ENCODE results near the gene ALMS1.
"Not testable (repeated sequence)": the region's sequence is repeated elsewhere in the genome, so short reads cannot be mapped to it uniquely, and the experiment has no call there.

The ALMS1 gene

DNA sequence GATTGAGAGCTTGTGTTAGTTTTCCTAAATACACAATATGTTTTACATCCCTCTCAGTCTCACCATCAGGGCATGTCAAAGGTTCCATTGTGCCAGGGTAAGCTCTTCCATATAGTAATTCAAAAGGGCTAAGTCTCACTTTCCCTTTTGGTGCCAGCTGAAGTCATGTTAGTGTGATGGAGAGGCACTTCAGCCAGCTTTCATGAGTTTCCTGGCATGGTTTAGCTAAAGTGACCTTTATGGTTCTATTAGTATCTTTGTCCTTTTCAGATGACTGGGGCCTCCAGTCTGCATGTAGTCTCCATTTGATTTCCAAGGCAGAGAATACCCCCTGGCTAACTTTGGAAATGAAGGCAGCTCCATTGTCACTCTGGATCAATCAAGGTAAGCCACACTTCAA lies 229.4 kb downstream of the ALMS1 start:
- DNase-seq (ENCODE audit: low read depth), result no peak

DNA sequence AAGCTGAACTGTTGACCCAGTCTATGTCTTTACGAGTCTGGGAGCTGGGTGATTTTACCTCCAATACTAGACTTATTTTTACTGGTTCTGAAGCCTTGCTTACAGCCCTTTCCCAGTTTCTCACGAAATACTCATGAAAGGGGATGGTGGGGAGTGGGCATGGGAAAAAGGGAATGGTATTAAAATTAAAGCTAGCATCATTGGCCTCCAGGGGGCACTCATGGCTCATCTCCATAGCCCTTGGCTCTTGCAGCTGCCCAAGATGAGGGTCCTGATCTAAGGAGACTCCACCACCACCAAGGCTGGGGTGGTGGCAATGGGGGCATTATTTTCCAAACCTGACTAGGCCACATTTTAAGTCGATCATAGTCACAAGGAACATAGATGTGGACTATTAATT lies 234.3 kb downstream of the ALMS1 start:
- DNase-seq (ENCODE audit: low read depth), result not testable (repeated sequence)

DNA sequence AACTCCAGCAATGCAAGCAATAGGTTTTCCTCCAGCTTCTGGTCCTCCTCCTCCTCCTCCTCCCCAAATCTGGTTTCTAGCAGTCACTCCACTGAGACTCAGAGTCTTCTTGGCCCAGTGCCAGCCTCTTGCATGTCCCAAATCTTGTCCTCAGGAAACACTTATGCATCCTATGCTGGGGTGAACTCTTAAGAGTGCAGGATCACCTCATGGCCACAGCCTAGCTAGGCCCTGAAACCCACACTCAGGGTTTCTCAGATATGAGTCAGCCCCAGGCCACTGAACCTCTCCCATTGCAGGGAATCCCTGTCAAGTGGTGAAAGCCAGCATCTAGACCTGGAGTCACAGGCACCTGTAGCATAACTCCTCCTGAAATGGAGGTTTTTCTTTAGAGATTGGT lies 238.4 kb downstream of the ALMS1 start:
- DNase-seq (ENCODE audit: low read depth), result not testable (repeated sequence)

DNA sequence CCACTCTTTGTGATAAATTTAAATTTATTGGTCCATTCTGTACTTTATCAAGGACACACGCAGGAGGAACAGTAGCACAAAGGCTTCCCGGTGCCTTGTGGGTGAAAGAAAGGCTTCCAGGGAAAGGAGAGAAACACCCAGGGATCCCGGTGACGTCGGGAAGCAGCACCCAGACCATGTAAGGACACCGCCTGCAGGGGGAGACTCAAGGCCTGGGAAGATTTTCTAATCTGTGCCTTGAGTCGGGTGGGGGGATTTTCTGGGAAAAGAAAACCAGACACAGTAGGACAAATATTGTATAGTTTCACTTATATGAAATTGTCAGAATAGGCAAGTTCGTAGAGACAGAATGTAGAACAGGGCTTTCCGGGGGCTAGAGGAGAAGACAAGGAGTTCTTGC lies 239.0 kb downstream of the ALMS1 start:
- not testable (repeated sequence) for DNase-seq (ENCODE audit: low read depth)

DNA sequence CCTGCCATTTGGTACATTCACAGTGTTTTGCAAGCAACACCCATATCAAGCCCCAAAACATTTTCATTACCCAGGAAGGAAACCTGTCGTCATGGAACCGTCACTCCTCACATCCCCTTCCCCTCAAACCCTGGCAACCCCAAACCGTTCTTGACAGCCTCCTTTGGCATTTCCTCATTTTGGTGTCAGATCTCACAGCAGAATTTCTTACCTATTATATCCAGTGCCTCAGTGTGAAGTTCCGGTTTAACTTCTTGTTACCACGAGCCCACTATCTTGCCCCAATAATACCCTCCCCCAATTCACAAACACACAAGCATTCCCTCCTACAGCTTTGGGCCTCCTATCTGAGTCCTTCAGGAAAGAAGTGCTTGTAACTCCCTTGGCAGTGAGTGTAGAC lies 240.6 kb downstream of the ALMS1 start:
- not testable (repeated sequence) for DNase-seq (ENCODE audit: low read depth)

DNA sequence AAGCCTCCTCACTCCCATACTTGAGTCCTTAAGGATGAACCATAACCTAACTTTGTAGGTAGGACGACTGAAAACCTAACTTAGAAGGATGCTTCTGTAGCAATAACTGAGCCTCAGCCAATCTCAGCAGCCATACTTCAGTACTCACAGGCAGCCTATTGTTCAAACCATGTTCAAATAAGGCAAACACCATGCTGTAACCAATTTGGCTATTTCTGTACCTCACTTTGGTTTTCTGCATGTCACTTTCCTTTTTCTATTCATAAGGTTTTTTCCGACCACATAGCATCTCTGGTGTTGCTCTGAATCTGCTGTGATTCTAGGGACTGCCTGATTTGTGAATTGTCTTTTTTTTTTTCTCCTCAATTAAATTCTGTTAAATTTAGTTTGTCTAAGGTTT lies 242.9 kb downstream of the ALMS1 start:
- DNase-seq (ENCODE audit: low read depth), result not testable (repeated sequence)

DNA sequence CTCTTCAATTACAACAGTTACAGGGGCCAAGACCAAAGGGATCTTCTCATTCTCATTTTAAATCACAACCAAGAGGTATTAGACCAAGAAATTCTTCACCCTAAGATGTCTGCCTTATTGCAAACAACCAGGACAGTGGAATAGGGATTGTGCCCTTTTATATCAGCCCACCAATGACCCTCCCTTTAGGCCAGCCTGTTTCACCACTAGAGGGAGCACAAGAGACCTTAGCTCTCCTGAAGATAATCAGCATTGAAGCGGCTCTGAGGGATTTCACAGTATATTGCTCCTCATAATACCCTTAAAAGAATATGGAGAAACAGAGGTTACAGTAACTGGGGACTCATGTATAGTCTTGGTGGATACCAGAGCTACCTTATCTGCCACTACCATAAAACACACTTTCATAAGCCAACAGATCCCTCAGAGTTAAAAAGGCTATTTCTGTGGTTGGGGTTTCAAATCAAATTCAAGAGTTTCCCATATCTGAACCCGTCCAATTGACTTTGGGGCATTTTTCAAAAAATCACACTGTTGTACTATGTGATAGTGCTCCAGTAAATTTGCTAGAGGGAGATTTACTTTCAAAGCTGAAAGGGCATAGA lies 245.1 kb downstream of the ALMS1 start:
- DNase-seq (ENCODE audit: low read depth), result not testable (repeated sequence)

DNA sequence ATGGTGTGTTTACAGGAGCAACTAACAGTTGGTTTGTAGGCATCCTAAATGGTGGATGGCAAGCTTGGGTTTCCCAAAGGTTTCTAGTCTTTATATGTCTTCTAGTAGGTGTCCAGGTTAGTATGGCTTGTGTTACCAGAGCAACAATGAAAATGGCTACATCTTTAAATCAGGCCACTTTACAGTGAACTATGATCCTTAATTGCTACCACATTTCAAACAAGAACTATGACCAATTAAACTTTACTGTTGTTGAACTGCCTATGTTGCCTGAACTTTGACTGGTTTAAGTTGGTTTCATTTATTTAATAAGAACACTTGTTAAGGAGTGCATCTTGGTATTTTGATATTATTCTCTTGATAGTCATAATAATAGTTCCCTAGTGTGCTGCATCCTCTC lies 251.3 kb downstream of the ALMS1 start:
- not testable (repeated sequence) for DNase-seq (ENCODE audit: low read depth)

DNA sequence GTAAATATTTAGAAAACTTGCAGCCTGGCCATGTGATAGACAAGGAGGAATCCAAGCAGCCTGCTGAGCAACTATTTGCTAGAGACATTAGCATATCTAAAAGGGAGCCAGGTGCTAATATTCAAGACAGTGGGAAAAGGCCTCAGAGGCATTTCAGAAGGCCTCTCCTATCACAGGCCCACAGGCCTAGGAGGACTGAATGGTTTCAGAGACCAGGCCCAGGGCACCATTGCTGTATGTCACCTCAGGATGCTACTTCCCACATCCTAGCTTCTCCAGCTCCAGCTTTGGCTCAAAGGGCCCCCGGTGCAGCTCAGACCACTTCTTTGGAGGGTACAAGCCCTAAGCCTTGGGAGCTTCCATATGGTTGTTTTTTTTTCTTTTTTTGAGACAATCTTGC lies 252.8 kb downstream of the ALMS1 start:
- no peak for DNase-seq (ENCODE audit: low read depth)

DNA sequence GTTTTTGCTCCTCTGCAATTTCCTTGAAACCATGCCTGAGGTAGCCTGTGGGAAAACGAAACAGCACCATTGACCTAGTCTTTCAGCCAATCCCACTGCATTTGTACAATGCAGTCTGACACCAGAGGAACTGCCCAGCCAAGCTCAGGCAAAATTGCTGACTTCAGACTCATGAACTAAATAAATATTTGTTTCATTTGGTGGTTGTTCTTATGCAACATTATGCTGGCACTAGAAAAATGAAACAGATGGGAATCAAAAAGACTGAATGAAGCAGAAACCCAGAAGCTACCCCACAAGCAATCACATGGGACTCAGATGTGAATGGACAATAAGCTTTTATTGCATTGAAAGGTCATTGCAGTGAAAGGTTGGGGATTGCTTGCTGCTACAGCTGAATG lies 254.9 kb downstream of the ALMS1 start:
- DNase-seq (ENCODE audit: low read depth), result peak; percentile 72

DNA sequence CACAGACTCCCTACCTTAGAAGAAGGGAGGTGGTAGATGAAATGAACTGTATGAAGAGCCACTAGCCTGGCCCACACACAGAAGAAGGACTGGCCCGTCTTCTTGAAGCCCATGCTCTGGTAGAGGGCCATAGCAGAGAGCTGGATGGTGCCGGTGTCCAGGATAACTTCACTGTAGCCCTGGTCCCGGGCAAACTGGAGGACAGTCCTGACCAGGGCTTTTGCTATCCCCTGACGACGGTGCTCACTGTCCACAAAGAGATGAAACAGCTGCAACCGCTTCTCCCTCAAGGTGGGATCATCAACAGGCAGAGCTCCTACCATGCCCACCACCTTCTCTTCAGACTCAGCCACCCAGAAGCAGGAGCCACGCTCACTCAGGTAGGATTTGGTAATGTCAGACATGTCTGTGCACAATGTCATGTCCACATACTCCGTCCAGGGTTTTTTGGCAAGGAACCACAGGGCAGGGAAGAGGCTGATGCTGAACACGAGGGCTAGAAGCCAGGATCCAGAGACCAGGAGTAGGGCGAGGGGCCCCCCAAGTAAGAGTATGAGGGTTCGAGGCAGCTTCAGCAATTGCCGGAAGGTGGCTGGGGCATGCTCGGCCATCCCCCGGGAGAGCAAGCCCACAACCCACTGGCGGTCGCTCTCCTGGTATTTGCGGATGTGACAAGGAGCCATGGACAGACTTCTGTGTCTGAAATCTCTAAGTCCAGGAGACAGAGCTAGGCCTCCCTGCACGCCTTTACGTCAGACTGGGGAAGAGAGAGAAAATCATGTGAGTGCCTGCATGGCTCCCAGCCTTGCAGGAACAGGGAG lies 255.5 kb downstream of the ALMS1 start:
- DNase-seq (ENCODE audit: low read depth), result no peak

DNA sequence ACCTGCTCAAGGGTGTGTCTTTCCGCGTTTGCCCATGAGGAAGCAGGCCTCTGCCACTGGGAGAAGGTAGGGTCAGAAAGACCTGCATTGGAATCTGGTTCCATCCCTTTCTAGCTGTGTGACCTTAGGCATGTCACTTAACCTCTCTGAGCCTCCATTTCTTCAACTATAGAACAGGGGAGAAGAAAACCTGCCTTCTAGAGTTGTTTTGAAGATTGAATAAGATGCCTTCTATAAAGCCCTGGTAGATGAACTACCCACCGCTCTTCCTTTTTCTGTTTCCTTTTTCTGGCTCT lies 256.1 kb downstream of the ALMS1 start:
- no peak for DNase-seq (ENCODE audit: low read depth)

DNA sequence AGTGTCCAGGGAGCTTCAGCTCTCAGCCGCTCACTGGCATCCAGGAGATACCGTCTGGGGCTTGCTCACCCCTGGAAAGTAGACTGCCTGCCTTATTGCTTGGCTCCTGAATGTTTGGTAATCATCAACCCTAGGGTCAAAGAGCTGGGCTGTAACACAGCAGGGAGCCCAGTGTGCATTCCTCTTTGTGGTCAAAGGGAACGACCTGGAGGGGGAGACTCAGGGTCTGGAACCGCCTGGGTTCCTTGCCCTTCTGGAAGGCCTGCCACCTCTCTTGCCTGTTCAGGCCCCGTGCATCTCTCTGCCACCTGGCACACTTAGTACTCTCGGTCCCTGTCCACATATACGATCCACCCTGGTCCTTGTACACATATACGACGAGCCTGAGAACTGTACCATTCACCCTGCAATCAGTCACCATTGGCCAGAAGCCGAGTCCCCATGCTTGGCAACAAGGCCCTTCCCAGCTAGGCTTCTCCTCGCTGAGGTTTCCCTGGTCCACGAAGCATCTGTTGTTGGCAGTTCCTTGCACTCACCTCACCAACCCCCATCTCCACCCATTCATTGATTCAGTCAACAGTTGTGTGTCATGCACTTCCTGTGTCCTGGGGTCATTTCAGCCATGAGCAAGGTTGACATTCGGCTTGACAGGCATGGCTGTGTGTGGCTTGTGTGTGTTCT lies 256.8 kb downstream of the ALMS1 start, which contains the start of gene NAT8:
TSS of gene NAT8 (minus strand) at position 85 of the 681 bp plus-strand sequence. CDS start 794 bp downstream, outside the sequence.
- DNase-seq (ENCODE audit: low read depth), result no peak

DNA sequence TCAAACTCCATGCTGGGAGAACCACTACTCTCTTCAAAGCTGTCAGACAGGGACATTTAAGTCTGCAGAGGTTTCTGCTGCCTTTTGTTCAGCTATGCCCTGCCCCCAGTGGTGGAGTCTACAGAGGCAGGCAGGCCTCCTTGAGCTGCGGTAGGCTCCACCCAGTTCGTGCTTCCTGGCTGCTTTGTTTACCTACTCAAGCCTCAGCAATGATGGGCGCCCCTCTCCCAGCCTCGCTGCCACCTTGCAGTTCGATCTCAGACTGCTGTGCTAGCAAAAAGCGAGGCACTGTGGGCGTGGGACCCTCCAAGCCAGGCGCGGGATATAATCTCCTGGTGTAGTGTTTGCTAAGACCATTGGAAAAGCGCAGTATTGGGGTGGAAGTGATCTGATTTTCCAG lies 262.1 kb downstream of the ALMS1 start:
- DNase-seq (ENCODE audit: low read depth), result not testable (repeated sequence)

DNA sequence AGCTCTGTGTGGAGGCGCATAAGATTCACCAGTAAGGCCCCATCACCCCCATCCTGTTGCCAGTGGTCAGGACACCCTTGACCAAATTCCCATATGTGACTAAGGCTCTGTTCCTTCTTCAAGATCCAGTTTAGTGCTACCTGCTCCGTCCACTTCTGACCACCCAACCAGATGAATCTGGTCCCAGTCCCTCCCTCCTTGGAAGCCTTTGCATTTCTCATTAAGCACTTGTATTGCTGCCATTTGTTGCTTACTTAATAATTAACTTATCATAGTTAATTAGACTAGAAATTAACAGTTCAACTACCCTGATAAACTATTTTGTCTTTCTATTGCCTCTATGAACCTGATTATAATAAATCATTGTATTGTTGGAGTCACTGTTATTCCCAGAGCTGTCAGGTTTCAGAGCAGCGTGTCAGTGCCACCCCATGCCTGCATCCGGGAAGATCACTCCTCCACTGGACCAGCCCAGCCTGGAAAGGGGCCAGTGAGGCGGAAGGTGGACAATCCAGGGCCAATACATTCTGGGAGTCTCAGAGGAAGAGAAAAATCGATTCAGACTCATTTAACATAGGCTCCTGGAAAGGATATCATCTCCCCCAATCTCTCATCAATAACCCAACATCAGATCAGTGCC lies 266.1 kb downstream of the ALMS1 start:
- no peak for DNase-seq (ENCODE audit: low read depth)

DNA sequence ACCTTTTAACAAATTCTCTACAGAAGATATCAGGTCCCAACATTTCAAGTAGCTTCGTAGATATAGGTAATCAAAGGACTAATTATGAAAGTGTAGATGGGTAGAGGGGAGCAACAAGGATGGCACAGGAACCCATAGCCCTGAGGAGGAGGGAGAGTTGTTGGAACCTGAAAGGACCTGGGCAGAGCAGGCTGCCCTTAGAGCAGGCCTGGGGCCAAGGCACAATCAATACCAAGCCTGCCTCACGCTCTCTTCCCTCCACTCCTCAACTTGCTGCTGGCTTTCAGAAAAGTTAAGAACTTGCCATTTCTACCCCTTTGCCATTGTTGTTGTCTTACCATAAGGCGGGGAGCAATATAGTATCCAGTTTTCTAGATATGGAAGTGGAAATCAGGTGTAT lies 266.7 kb downstream of the ALMS1 start:
- no peak for DNase-seq (ENCODE audit: low read depth)

DNA sequence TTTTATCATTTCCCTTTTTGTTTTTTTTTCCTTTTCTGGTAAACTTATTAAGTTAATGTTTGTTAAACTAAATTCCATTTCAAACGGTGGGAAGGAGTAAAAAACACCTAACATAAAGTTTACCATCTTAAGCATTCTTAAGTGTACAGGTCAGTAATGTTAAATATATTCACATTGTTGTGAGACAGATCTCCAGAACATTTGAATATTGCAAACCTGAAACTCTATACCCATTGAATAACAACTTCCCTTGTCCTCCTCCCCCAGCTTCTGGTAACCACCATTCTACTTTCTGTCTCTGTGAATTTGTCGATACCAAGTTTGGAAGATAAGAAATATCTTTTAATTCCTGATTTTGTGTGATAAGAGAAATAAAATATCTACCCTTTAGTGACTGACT lies 268.5 kb downstream of the ALMS1 start:
- no peak for DNase-seq (ENCODE audit: low read depth)
